NCI-H2171 (cell line): ENCODE results near the gene KLHDC4.
A peak's percentile ranks its signal among the peaks of the same experiment; 100 is the strongest.
"Not testable (repeated sequence)": the region's sequence is repeated elsewhere in the genome, so short reads cannot be mapped to it uniquely, and the experiment has no call there.

Source experiments
- DNase-seq: peaks from one replicate; lab custom pipeline; 2025; lab: John Stamatoyannopoulos, UW

Gene KLHDC4

DNA sequence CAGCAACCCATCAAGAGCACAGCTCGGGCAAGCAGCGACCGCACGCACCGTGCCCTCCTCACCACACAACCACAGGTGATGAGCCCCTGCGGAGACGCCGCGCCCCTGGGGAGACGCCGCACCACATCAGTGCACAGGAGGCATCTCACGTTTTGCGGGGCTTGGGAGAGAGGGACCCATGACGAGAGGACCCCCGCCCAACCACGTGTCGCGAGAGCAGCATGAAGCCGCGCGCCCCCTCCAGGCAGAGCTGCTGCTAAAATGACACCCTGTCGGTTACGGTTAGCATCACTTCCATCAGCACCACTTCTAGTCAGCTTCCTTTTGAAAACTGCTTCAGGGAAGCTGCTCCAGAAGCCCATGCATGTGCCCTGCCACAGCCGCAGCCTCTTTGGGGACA, 45.3 kb downstream of the KLHDC4 start:
- DNase-seq, result no peak

DNA sequence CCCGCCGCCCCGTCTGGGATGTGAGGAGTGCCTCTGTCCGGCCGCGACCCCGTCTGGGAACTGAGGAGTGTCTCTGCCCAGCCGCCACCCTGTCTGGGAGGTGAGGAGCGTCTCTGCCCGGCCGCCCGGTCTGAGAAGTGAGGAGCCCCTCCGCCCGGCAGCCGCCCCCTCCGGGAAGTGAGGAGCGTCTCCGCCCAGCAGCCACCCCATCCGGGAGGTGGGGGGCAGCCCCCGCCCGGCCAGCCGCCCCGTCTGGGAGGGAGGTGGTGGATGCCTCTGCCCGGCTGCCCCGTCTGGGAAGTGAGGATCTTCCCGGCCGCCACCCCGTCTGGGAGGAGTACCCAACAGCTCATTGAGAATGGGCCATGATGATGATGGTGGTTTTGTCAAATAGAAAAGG, 47.0 kb downstream of the KLHDC4 start:
- DNase-seq, result not testable (repeated sequence)

DNA sequence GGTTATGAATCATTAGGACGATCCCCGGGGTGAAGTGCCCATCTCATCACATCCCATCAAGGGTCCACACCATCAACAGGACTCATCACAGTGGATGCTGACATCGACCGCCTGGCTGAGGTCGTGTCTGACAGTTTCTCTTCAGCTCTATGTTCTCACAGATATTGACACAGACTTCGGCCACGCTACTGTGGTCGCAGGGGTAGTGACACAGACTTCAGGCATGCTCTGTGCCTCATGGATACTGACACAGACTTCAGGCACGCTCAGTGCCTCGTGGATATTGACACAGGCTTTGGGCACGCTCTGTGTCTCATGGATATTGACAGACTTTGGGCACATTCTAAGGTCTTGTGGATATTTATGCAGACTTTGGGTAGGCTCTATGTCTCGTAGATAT, 50.1 kb downstream of the KLHDC4 start:
- DNase-seq, result no peak

DNA sequence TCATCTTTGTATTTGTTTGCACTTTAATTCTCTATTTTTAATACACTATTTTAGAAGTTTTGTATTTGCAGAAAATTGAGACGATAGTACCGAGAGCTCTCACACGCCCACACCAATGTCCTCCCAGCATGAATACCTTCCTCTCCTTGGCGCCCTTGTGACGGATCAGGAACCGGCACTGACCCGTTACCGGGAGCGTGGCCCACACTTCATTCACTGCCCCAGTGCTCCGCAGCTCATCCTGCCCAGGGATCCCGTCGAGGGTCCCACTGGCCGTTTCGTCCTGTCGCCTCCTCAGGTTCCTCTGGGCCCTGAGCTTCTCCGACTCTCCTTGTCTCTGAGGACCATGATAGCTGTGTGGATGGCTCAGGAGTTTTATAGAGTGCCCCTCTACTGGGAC, 50.6 kb downstream of the KLHDC4 start:
- no peak for DNase-seq

DNA sequence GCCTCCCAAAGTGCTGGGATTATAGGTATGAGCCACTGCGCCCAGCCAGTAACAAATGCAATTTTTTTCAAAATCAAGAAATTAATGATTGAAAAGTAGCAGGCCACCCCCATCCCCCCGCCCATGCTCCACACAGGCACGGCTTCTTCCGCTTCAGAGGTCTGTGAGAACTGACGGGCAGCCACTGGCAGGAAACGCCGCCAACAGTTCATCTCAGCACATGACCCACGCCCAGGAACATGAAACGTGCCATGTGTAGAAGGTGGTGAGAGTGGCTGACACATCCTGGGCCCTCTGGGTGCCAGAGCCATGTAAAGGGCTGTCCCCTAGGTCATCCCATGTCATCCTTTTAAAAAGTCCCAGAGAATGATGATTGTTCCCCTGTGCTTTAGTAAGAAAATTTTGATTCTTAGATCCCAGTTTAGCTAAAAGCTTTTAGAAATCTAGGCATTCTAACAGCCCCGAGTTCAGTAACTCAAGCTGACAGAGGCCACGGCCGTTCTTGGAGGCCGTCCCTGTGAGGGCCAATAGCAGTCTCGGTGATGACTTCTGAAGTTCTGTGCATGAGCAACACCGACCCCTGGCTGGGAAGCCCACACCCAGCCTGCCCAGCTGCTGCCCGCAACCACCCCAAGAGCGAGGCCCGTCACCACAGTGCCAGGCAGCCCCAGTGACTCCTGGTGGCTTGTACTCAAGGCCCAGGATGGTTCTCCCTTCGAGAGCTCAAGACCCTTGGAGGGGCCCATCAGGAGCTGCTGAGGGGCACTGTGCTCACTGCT, 52.1 kb downstream of the KLHDC4 start:
- no peak for DNase-seq

DNA sequence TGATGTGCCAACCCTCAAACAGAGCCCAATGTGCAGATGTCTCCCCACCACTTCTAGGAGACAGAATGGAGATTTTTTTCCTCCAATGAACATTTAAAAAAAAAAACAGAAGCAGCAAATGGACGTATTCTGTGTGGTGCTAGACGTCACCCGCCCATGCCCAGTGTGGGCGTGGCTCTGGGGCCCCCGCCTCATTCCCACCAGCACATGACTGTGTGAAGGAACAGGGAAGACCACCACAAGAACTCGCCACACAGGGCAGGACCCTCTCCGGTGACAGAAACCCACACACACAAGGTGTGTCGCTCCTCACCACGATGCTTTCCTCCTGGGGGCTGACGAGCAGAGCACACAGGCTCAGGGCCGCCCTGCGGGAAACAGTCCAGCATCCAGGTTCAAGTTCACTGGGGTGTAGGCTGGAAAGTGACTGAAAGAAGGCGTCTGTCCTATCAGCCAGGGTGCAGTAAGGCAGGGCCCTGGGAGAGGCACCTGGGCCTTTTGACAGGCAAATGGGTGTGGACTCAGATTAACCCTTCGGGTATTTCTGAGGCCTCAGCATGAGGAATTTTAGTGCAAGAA, 53.5 kb downstream of the KLHDC4 start:
- no peak for DNase-seq

DNA sequence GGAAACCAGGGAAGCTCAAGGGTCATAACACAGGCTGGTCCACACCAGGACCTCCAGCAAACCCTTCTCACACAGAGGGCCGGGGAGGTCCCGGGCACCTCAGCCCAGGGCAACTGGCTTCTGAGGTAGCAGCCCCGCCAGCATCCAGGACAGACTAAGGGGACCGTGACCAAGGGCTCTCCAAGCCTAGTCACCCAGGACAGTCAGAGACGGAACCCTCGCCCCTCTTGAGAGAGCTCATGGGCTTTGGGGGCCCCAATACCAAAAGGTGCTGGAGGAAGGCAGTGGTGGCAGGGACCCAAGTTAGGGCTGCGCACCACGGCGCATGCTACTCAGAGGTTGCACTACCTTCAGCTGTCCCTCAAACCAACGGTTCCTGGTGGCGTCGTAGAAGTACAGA, 54.9 kb downstream of the KLHDC4 start:
- DNase-seq, result no peak

DNA sequence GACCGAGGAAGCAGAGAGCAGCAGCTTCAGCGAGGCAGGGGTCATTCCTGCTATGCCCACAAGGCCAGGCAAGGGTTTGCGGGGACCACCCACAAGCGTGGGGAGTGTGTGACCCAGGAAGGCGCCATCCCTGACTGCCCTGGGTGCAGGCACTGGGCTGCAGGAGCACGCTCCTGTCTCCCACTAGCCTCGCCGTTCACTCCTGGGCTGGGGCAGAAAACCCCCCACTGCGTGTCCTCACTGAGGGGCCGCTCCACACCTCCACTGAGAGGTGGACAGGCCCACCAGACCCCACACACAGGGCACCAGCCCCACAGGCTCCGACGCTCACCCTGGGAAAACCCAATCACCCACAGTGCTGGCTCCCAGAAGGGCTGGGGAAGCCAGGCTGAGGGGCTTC, 56.1 kb downstream of the KLHDC4 start:
- DNase-seq, result no peak

DNA sequence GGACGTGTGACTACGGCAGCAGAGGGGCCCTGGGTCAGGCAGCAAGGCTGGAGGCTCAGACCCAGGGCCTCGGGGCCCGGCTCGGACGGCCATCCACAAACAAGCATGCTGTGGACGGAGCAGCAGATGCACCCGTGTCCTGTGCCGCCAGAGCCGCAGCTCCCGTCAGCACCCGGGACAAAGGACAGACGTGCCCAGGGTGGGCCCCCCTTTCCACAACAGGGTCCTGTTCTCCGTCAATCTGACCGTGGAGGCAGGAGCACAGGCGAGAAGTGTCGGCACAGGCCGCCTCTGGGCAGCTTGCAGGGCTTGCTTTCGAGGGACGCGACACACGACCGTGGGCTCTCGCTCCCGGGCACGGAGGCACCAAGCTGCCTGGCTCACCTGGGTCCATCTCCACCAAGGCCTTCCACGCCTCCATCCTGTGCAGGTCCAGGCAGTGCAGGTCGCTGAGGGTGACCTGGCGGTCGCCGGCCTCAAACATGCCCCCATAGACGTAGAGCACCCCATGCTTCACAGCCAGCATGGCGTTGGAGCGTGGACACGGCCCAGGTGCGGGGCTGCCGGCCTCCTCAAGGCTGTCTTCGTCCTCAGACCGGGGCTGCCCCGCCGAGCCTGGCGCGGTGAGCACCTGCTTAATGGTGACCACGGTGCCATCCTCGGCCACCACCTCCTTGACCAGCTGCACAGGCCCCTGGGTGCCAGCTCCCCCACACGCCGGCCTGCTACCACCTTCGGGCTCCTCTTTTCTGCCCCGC, 56.7 kb downstream of the KLHDC4 start:
- no peak for DNase-seq

DNA sequence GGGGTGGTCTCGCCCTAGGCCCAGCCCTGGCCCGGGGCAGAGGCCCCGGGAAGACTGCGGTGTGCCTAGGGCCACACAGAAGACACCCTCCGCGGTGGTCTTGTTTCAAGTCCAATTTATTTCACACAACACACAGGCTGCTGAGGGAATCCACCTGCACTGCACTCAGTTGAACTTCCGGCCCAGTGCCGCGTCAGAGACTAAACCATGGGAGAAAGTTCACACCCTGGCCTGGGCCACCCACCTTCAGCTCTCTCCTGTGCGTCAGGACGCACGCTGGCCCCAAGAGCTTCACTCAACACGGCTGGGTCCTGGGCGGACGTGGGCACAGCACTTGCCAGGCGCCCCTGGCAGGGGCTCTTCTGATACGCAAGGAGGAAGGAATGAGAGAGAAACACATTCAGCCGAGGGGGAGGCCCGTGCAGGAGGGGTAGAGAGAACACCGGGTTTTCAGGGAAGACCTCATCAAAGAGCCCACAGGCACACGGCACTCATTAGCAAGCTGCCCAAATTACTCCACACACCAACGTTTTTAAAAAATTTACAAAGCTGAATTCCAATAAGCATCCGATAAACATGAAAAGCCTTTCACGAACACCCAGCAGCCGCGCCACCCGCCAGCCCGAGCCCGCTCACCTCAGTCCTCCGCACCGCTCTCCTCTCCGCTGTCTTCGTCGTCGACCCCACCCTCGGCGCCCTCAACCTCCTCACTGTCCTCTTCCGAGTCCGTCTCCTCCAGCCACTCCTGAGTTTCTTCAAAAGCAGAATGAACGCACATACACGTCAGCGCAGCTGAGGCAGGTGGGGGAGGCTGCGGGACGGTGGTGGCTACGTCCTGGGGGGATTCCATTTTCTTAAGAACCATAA, 57.8 kb downstream of the KLHDC4 start:
- no peak for DNase-seq

DNA sequence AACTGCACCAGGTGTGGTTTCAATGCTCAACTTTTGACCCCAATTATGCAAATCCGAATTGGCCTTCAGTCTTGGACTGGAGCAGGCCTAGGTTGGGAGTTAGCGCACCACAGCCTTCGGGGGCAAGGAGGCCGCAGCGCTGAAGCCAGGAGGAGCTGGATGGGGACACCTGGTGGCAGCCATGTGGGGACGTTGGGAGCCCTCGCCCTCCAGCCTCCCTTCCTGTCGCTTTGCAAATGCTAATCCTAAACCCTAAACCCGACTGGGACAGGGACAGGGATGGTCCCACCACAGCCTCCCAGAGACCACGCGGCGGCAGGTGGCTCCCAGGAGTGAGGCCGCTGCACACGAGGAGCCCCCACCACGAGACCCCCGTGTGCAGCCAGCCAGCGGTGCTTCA, 58.7 kb downstream of the KLHDC4 start:
- DNase-seq, result no peak

DNA sequence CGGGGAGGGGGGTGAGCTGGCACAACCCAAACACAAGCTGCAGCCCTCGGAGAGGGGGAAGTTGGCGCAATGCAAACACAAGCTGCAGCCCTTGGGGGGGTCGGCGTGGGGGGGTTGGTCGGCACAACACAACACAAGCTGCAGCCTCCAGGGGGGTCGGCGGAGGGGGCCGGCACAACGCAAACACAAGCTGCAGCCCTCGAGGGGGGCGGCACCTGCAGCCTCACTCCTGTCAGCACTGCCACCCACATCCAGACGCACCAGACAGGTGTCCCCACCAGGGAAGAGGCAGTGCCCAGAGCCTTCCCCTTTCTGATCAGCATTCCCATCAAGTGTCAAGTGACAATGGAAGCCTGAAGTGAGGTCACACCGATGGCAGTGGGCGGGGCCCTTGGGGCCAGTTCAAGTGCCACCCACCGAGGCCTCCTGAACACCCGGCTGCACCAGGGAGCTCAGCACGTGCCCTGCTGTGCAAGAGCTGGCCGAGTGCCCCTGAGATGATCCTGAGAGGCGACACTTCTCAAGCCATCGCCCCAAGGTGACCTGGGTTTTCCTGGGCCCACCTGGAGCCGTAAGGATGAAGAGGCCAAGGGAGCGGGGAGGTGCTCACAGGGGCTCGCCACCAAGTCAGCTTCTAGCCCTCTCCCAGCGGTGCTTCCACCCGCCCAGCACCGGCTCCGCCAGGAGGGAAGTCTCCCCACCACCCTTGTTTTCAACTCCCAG, 59.3 kb downstream of the KLHDC4 start:
- peak; percentile 28 for DNase-seq

DNA sequence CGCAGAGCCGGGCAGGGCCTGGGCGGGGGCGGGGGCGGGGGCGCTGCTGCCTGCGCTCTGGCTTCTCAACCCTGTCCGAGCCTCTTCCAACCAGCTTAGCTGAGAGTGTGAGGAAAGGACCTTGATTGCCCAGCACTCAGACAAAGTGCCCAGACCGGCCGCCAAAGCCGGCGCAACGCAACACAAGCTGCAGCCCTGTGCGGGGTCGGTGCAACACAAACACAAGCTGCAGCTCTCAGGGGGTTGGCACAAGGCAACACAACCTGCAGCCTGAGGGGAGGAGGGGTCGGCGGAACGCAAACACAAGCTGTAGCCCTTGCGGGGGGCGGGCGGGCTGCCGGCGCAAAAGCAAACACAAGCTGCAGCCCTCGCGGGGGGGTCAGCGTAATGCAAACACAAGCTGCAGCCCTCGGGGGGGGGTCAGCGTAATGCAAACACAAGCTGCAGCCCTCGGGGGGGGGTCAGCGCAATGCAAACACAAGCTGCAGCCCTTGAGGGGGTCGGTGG, 60.0 kb downstream of the KLHDC4 start:
- no peak for DNase-seq

DNA sequence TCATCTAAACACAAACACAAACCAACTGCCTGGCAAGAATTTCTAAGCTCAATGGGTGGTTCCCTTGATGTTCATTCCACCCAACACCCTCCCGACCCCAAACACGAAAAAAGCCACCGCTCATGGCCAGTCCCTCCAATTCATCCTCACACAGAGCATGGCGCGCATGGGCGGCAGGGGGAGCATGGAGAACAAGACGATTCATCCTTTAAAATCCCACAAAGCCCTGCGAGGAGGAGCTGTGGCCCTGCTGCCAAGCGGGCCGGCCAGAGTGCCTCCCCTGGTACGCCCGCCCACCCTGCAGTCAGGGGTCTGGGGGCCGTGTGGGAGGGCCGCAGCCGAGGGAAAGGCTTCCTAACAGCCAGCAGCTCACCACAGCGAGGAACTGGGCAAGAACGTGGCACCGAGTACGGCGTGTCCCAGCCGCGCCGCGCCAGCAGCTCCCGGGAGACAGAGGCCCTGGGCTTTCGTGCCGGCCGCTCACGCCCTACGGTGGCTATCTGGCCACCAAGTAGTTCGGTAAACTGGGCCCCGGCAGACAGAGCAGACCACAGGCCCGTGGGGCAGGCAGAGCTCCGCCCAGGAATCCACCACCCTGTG, 60.9 kb downstream of the KLHDC4 start:
- DNase-seq, result no peak

DNA sequence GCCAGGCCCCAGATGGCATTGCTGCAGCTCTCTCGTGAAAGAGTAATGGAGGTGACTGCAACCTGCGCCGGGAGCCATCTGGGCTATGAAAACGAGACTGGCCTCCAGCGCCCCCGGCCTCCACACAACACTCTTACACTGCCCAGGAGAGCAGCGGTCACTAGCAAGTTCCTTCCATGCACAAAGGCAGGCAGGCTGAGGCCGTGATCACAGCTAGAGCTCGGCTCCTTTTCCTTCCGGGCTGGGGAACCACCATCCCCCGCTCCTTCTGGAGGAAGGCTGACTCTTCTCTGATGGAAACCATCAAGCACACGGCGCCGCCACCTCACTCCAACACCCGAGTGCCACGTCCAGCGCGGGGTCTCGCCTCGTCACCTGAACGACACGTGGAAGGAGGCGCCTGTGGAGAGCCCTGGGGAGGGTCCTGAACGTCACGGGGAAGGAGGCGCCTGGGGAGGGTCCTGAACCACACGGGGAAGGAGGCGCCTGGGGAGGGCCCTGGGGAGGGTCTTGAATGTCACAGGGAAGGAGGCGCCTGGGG, 61.9 kb downstream of the KLHDC4 start:
- DNase-seq, result no peak

DNA sequence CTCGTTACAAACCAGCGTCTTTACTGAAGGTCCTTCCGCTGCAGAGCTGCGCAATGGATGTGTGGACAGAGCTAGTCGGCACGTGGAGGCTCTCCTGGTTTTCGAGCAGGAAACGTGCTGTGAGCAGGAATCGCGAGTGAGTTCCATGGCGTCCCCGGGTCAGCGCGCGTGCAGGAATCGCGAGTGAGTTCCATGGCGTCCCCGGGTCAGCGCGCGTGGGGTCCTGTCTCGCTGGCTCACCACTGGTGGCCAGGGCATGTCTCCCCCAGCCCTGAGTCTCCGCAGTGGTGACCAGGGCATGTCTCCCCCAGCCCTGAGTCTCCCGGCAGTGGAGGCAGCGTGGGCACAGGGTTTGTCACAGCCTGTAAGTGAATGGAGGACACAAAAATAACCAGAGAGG, 62.7 kb downstream of the KLHDC4 start:
- no peak for DNase-seq

DNA sequence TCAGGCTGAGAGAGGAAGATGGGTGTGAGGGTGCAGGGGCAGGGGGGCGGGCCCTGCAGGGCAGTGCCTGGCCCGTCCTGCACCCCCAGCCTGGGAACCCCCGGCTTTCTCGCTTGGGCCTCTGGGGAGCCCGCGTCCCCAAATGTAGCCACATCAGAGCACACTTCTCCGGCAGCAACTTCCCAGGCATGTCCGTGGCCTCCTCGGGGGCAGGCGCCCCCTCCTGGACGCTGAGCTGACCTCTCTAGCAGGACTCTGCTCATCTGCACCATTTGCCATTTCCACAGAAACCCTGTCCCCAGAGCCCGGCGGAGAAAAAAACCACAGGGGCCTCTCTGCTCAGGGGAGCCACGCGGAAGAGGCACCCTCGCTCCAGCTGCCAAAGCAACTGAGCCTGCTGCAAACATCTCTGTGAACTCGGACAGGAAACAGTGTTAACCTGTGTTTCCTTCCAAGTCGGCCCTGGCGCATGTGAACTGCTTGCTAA, 63.4 kb downstream of the KLHDC4 start:
- DNase-seq, result no peak

DNA sequence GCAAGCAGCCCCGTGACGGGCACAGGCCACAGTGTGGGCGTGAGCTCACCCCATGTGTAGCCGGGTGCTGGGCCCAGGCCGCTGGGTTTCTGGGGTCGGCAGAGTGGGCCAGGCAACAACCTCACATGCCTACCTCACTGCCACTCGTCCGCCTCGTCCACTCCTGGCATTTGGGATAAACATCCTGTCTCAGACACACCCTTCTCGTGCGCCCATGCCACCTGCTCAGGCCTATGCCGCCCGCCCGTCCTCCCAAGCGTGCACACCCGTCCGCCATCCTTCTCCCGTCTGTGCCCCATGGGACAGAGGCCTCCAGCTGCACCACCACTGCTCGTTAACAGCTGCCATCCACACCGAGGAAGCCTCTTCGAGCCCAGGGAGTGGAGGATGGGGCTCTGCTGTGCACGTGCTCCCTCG, 64.3 kb downstream of the KLHDC4 start:
- DNase-seq, result peak; percentile 75

DNA sequence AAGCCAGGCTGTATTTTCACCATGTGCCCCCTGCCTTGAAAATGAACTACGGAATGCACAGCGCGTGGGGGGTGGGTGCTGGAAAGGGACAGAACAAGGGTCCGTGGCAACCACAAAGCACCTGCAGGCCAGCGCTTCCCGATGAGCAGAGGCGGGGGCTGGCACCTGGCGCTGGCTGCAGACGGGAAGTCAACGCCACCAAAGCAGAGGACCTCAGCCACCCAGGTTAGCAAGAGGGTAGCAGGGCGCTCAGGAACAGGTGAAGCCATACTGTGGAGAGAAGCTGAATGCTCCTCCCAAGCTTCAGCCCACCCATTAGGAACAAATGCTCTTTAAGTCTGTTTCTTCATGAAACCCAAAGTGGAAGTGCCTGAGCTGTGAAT, 64.7 kb downstream of the KLHDC4 start:
- DNase-seq, result no peak

DNA sequence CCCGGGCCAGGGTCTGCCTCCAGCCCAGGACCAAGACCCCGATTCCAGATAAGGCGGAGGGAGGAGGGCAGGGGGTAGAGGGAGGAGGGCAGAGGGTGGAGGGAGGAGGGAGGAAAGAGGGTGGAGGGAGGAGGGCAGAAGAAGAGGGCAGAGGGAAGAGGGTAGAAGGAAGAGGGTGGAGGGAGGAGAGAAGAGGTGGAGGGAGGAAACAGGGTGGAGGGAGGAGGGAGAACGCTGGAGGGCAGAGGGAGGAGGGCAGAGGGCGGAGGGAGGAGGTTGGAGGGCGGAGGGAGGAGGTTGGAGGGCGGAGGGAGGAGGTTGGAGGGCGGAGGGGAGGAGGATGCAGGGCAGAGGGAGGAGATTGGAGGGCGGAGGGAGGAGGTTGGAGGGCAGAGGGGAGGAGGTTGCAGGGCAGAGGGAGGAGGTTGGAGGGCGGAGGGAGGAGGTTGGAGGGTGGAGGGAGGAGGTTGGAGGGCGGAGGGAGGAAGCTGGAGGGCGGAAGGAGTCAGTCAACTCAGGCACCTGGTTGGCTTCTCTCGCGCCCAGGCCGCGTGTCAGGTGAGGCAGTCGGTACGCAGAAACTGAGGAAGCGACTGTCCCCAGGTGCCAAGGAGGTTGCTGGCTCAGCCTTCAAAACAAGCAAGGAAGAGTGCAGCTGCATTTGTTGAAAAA, 65.2 kb downstream of the KLHDC4 start:
- DNase-seq, result no peak
